Gastrocnemius medialis (tissue), 4 donors: ENCODE data around the gene YTHDF1. TPM values are rescaled to one million over a fixed set of nuclear protein-coding genes. Genes with fewer than 3 reads are reported as not detected.
"Not testable (repeated sequence)": the region's sequence is repeated elsewhere in the genome, so short reads cannot be mapped to it uniquely, and the experiment has no call there.

Source experiments
- ATAC-seq, 2 donors: fragments of 150-250 bp; one replicate each; pipeline ENCODE4 v1.9.1; 2016
- DNase-seq, 2 donors: peaks; one replicate each; pipeline ENCODE4 v3.0.0-alpha.2; 2019
- H3K27ac ChIP-seq, 4 donors: fragments of 200-600 bp; sonication (generic); 1 replicate in 1 of 4; 2 replicates in 3 of 4; pipeline ENCODE4 v1.5.1; 2016 to 2018; ENCODE audit warnings: mild to moderate bottlenecking in 2 of 4, moderate library complexity in 1 of 4
- H3K27me3 ChIP-seq, 3 donors: fragments of 200-600 bp; sonication (generic) in 2 of 3; 1 replicate in 1 of 3; 2 replicates in 2 of 3; pipeline versions ENCODE4 v1.5.1 to v1.6.0; 2016 to 2019; ENCODE audit warnings: mild to moderate bottlenecking in 1 of 3, moderate library complexity in 1 of 3
- H3K36me3 ChIP-seq, 2 donors: fragments of 200-600 bp; sonication (generic) in 1 of 2; one replicate each; pipeline ENCODE4 v1.5.1; 2017 to 2018
- H3K4me1 ChIP-seq, 2 donors: fragments of 200-600 bp; sonication (generic) in 1 of 2; one replicate each; pipeline ENCODE4 v1.5.1; 2016 to 2017; ENCODE audit warnings: mild to moderate bottlenecking in 2 of 2
- H3K4me3 ChIP-seq, 4 donors: fragments of 200-600 bp; sonication (generic) in 3 of 4; 1 replicate in 1 of 4; 2 replicates in 3 of 4; pipeline ENCODE4 v1.5.1; 2016 to 2019; ENCODE audit warnings: mild to moderate bottlenecking in 2 of 4
- H3K9me3 ChIP-seq, 3 donors: fragments of 200-600 bp; sonication (generic) in 2 of 3; 1 replicate in 1 of 3; 2 replicates in 2 of 3; pipeline ENCODE4 v1.5.1; 2016 to 2019
- POLR2A ChIP-seq, 2 donors: fragments of 450-650 bp; IDR thresholded peaks; one replicate each; pipeline ENCODE4 v1.6.1; 2017; ENCODE audit warnings: antibody characterized with exemption in 2 of 2, mild to moderate bottlenecking in 2 of 2, moderate library complexity in 2 of 2
- in situ Hi-C, 4 donors: fragments of 200-750 bp; cut with MboI; loops; one replicate each; pipeline versions ENCODE4 v1.15.0 to v1.8.0; 2017; ENCODE audit warnings: low sequenced_read_pairs in 4 of 4
- intact Hi-C: fragments of 100-400 bp; cut with DNase I; formaldehyde crosslinking; loops from one replicate; pipeline ENCODE4 v1.15.1; 2023; ENCODE audit warnings: low total_unique reads
- total RNA-seq, 4 donors: library from RNA; depleted of rRNA; stranded (reverse); fragments of >200 nt; gene quantifications; one replicate each; pipeline versions ENCODE4 v1.1.0 to v1.2.3, GENCODE V29; 2016
- TF ChIP-seq, protein P1 (sequence below), 5 experiments: fragments of 450-650 bp in 3 of 5; fragments of 200-600 bp in 2 of 5; sonication (generic) in 2 of 5; IDR thresholded peaks in 4 of 5; conservative IDR thresholded peaks in 1 of 5; 1 replicate in 4 of 5; 2 replicates in 1 of 5; pipeline ENCODE4 v1.5.1; 2016 to 2019; ENCODE audit warnings: antibody characterized with exemption in 5 of 5, mild to moderate bottlenecking in 3 of 5, moderate library complexity in 3 of 5

YTHDF1 gene
- total RNA-seq, 4 donors from 2014 or later = 37.1 to 45.7 (median 40.4) TPM

DNA sequence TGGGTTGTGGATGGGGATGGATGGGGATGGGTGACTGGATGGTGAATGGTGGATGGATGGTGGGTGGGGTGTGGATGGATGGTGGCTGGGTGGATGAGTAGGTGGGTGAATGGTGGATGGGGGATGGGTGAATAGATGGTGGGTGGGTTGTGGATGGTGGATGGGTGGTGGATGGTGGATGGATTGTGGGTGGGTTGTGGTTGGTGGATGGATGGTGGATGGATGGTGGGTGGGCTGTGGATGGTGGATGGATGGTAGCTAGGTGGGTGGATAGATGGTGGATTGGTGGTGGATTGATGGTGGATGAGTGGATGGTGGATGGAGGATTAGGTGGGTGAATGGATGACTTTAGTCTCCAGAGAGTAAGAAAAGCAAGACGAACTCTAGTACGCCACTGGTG is 57.6 kb downstream of the YTHDF1 start:
- TF ChIP-seq POLR2A (IDR thresholded peaks at IDR 0.05) = no peak
- TF ChIP-seq, protein P1, sequence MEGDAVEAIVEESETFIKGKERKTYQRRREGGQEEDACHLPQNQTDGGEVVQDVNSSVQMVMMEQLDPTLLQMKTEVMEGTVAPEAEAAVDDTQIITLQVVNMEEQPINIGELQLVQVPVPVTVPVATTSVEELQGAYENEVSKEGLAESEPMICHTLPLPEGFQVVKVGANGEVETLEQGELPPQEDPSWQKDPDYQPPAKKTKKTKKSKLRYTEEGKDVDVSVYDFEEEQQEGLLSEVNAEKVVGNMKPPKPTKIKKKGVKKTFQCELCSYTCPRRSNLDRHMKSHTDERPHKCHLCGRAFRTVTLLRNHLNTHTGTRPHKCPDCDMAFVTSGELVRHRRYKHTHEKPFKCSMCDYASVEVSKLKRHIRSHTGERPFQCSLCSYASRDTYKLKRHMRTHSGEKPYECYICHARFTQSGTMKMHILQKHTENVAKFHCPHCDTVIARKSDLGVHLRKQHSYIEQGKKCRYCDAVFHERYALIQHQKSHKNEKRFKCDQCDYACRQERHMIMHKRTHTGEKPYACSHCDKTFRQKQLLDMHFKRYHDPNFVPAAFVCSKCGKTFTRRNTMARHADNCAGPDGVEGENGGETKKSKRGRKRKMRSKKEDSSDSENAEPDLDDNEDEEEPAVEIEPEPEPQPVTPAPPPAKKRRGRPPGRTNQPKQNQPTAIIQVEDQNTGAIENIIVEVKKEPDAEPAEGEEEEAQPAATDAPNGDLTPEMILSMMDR (IDR thresholded peaks at IDR 0.05 in 4 of 5, conservative IDR thresholded peaks at IDR 0.05 in 1 of 5) = no peak
- Histone ChIP-seq H3K27me3 (peaks cover 28 to 50% (median 35%) of the 10 kb centered on the region in 3 donors), H3K4me3 (no peak overlapping the region), H3K4me1 (peaks cover 0 to 3% of the 10 kb centered on the region in 2 donors), H3K9me3 (no peaks in the 10 kb centered on the region), H3K36me3 (no peaks in the 10 kb centered on the region), H3K27ac (no peak overlapping the region)
- ATAC-seq (no peak), DNase-seq (no peak)
- in situ Hi-C loops = no loop called here
- intact Hi-C loops = no loop called here

DNA sequence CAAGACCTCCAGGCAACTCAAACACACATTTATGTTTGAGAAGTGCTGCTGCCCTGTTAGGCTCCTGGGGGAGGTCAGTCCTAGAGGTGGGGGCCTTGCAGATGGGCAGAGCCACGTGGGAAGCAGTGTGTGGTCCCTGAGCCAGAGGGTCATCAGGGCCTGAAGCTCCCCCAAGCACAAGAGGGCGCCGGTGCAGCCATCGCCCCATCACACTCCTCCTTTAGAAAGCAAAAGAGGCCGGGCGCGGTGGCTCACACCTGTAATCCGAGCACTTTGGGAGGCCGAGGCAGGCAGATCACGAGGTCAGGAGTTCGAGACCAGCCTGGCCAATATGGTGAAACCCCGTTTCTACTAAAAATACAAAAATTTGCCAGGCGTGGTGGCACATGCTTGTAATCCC is 58.5 kb downstream of the YTHDF1 start:
- H3K4me1 ChIP-seq, DNase-seq, ATAC-seq, H3K4me3 ChIP-seq, H3K27ac ChIP-seq, intact Hi-C loops, in situ Hi-C loops, H3K36me3 ChIP-seq, H3K9me3 ChIP-seq: not testable (repeated sequence)
- peaks cover 33 to 52% (median 41%) of the 10 kb centered on the region in 3 donors for H3K27me3 ChIP-seq

DNA sequence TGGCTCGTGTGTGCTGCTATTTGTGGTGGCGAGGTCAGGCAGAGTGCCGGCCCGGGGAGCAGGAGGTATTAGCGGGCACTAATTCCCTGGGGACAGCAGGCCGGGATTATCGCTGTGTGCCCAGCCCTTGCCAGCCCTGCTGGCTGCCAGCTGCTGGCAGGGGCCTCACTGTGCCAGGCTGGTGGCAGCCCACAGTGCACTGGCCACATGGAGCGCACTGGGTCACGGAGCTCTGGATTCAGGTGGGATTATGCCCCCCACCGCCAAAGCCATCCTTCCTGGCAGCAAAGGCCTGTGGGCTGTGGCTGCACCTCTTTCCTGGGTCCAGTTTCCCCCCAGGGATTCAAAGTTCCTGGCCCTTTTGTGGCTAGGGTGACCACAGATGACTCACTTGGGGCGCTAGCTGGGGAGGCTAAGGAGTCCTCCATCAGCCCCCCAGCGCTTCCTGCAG is 59.7 kb downstream of the YTHDF1 start:
- DNase-seq = no peak
- H3K27me3 ChIP-seq = peaks cover 45 to 53% (median 52%) of the 10 kb centered on the region in 3 donors
- intact Hi-C loops = no loop called here
- H3K9me3 ChIP-seq = no peaks in the 10 kb centered on the region
- TF ChIP-seq POLR2A (IDR thresholded peaks at IDR 0.05) = no peak
- TF ChIP-seq, protein P1 (IDR thresholded peaks at IDR 0.05 in 4 of 5, conservative IDR thresholded peaks at IDR 0.05 in 1 of 5) = no peak
- no peak overlapping the region for H3K4me3 ChIP-seq
- ATAC-seq = no peak
- H3K27ac ChIP-seq = no peak overlapping the region
- H3K4me1 ChIP-seq = peaks cover 0 to 13% of the 10 kb centered on the region in 2 donors
- no peaks in the 10 kb centered on the region for H3K36me3 ChIP-seq
- in situ Hi-C loops = no loop called here

DNA sequence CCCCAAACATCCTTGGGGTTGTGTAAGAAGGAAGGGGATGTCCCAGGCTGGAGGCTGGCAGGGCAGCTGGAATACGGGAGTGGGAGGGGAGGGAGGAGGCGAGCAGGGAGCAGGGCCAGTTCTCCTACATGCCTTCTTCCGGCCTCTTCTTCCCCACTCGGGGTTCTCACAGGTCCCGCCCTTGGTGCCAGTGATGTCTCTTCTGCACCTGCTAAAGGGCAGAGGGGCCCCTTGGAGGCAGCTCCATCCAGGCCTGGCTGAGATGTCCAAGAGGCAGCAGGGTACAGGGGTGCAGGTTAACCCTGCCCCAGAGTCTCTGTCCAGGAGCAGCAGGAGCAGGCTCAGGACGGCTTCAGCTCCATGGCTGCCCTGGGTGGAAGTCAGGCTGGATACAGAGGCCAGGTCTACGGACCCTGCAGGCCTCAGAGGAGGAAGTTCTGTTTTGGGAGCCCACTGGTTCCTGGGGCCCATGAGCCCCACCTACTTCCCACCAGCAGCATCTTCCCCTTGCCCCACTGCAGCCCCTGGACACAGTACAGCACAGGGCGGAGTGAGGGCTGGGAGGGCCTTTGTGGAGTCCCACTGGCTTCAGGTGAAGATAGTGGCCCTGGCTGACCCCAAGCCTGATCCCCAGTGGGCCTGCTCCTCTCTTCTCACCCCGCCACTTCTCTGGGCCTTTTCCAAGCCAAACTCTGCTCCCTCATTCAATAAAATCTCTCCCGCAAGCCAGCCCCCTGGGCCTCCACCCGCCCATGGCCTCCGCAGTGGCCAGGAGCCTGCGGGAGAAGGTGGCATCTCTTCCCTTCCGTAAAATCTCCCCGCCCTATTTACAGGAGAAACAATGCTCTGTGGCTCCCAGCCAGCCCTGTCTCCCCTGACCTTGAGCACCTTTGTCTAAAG is 60.4 kb downstream of the YTHDF1 start:
- ATAC-seq (no peak), DNase-seq (no peak)
- Histone ChIP-seq H3K9me3 (no peaks in the 10 kb centered on the region), H3K4me3 (no peak overlapping the region), H3K4me1 (peaks cover 0 to 14% of the 10 kb centered on the region in 2 donors), H3K36me3 (no peaks in the 10 kb centered on the region), H3K27me3 (peaks cover 52 to 58% (median 56%) of the 10 kb centered on the region in 3 donors), H3K27ac (no peak overlapping the region)
- TF ChIP-seq POLR2A (IDR thresholded peaks at IDR 0.05) = no peak
- TF ChIP-seq, protein P1 (IDR thresholded peaks at IDR 0.05 in 4 of 5, conservative IDR thresholded peaks at IDR 0.05 in 1 of 5) = no peak
- intact Hi-C loops = no loop called here
- in situ Hi-C loops = no loop called here

DNA sequence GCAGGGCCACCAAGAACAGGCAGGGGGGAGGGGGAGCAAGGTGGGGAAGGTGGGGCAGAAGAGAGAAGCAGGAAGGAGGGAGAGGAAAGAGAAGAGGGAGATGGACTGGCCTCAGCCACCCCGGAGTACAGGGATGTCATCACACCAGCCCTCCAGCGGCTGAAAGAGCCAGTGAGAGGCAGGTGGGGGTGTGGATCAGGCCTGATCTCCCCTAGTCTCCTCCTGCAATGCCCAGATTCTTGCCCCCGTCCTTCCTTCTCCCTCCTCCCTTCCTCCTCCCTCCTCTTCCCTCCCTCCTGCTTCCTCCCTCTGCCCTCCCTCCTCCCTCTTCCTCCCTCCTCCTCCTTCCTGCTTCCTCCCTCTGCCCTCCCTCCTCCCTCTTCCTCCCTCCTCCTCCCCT is 61.5 kb downstream of the YTHDF1 start:
- H3K36me3 ChIP-seq = no peaks in the 10 kb centered on the region
- H3K4me3 ChIP-seq = no peak overlapping the region
- H3K27ac ChIP-seq = no peak overlapping the region
- intact Hi-C loops (no loop called here), in situ Hi-C loops (no loop called here)
- H3K4me1 ChIP-seq = peaks cover 0 to 14% of the 10 kb centered on the region in 2 donors
- ATAC-seq (no peak), DNase-seq (no peak)
- H3K27me3 ChIP-seq = peaks cover 58 to 69% (median 67%) of the 10 kb centered on the region in 3 donors
- no peak for TF ChIP-seq POLR2A (IDR thresholded peaks at IDR 0.05)
- TF ChIP-seq, protein P1 (IDR thresholded peaks at IDR 0.05 in 4 of 5, conservative IDR thresholded peaks at IDR 0.05 in 1 of 5) = no peak
- H3K9me3 ChIP-seq = no peaks in the 10 kb centered on the region
